HG03066 (cell line): ENCODE measurements around the gene CD164L2.
"Not testable (repeated sequence)": the region's sequence is repeated elsewhere in the genome, so short reads cannot be mapped to it uniquely, and the experiment has no call there.

ENCODE experiments used
- ATAC-seq: cut with Tn5 transposase; IDR thresholded peaks from one replicate; pipeline ENCODE4 v1.9.1; 2021; ENCODE audit warnings: low read depth; ENCODE audit not compliant: unreplicated experiment

CD164L2 gene

DNA sequence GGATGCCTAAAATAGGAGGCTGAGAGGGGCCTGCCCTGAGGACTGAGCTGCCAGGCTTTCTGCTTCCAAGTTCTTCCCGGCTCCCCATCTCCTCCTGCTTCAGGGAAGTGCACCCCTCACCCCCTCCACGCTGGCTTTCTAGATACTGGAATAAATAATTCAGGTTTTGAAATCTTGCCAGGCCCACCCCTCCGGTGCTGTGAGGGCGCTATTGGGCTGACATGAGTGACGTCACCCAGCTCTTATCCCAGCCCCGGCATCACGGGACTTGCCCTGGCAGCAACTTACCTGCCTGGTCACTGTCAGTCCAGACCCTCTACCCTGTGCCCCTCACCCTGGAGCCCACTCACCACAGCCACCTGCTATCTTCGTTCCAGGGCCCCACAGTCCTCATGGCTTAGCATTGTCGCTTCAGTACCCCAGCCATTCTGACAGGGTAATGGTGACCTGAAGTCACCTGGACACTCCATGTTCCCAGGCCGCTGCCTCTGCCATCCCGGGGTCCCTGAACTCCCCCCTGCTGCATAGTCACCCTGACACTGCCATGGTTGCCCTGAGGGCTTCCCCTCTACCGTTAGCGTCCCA lies 8.5 kb upstream of the CD164L2 start:
- ATAC-seq: no peak

DNA sequence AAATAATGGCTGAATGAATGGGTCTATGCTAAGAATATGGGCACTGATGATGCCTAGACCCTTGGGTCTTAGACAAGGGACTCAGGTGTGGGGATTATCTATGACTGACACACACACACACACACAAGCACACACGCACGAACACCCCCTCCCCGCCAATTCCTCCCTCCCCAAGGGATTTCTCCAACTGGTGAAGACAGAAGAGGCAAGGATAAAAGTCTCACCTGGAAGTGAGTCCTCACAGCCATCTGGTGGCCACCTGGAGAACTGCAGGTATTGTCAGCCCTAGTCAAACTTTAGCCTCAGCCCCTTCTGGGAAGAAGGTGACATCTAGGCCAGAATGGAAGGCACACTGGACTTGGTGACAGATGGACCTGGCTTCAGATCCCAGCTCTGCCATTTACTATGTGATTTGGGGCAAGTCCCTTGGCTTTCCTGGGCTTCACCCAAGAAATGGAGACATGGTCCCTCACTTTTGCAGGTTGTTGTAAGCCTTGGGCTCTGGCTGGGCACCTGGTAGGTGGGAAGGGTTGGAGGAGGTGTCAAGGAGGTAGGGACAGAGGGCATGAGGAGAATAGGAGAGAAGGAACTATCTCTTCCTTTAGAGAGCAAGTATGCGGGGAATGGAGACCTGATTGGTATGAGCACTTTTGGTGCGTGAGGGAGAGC lies 5.3 kb upstream of the CD164L2 start:
- ATAC-seq: no peak

DNA sequence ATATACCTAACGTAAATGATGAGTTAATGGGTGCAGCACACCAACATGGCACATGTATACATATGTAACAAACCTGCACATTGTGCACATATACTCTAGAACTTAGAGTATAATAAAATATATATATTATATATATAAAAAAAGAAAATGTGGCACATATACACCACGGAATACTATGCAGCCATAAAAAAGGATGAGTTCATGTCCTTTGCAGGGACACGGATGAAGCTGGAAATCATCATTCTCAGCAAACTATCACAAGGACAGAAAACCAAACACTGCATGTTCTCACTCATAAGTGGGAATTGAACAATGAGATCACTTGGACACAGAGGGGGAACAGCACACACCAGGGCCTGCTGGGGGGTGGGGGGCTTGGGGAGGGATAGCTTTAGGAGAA lies 1.7 kb upstream of the CD164L2 start:
- ATAC-seq: not testable (repeated sequence)

DNA sequence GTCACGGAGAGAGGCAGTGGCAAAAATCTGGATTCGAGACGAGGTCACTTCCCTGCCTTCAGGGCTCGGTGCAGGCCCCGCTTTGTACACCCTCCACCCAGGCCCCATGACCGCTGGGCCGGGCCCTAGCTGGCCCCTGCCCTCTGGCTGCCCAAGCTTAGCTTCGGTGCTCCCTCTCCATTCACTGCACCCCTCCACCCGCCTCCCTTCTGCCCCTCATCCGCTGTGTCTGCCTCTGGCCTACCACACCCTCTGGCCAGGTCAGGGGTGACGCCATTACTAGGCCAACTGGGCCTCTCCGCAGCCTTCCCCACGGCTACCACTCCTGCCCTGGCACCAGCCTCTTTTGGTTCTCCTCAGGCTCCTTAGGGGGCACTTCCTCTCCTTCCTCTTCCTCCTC lies 528 bp upstream of the CD164L2 start:
- no peak for ATAC-seq

DNA sequence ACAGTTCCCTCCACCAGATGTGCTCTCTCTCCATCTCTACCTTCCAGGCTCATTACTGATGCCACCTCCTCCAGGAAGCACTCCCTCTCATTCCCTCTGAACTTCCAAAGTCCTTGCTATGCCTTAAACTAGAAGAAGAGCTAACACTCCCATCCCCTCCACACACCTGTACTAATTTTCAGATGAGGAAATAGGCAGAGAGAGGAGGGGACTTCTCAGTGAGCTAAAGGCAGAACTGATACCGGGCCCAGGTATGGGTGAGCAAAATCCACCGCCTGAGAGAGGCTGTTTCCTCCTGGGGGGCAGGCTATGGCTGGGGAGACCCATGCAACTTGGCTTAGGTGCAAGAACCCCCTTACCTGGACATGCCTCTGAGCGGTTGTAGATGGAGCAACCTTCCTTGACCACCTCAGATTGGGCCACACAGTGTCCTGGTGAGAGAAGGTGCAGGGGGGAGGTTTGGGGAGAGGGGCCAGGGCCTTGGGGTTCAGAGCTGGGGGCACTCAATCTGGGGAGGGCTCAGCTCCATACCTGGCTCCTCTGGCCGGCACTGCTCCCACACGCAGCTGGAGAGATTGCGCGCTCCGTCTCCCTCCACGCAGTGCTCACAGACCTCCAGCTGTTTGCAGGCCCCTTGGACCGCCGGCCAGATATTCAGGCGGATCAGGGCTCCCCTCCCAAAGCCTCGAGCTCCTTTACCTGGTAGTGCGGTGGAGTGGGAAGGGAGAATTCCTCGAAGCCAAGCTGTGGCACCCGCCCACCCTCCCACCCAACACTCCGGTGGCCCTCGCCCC lies 967 bp downstream of the CD164L2 start:
- ATAC-seq: no peak

DNA sequence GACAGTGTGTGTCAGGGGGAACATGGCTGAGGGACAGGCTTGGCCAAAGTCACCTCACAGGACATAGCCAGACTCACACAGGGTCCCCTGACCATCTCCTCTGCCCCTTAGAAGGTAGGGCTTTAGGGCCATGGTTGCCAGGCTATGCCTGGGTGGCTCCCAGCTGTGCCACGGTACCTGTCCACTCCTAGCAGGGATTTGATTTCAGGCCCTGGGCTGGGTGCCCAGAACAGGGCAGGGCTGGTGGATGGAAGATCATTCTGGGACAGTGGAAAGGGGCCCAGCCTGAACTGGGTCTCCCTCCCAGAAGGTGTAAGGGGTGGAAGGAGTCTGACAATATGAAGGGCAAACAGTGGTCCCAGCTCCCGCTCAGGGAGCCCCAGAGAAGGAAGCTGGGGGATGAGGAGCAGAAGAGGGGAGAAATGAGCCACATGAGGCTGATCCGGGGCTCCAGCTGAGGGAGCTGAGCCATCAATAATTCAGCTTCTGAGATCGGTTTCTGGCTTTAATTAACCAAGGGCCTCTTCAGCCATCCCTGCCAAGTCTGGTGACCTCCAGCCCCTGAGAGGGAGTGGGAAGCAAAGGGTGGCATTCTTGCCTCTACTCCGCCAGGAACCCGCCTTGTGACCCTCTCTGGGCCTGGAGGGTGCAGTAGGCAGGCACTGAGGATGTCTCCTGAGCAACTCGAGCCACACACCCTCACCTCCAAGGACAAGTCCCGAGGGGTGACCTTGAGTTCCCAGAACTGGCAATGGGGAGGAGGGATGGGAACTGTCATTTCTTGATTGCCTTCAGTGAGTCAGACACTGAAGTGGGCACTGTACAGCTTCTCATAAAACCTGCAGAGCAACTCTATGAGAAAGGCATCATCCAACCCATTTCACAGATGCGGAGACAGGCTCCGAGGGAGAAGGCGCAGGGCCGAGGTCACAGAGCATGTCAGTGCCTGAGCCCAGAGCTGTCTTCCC lies 2.1 kb downstream of the CD164L2 start:
- no peak for ATAC-seq

DNA sequence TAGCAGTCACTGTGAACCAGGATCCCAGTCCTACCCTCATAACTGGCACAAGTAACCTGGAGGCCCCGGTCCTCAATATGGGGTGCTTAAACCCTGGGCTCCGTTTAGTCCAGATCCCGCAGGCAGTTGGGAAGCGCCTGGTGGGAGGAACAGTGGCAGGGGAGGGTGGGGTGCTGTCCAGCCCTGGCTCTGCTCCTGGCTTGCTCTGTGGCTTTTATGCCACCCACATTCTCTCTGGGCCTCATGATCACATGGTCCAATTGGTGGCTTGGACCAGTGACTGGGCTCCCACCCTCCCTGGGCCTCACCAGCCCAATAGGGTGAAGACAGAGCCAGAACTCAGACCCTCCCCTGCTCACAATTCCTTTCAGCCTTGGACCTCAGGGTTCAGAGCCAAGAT lies 2.9 kb downstream of the CD164L2 start:
- ATAC-seq: no peak

DNA sequence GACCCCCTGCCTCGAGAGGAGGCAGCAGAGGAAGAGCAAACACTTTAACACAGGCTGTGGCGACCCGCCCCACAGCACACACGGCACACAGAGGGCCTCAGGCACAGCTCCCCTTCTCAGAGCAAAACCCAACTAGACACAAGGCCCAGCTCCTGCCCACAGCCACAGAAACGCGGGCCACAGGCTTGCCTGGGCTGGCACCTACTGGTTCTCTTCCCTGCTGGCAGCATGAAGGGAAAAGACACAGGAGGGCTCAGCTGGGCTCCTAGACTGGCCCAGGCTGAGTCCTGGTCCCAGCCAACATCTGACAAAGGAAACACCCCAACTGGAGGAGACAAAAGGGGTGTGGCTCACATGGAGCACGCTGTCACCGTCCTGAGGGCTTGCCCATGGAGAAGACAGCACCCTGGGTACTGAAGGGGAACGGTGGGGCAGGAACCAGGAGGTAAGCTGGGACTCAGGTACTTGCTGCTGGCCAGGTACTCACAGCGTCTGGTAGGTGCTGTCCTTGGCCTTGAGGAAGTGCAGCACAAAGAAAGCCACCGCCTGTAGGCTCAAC lies 3.5 kb downstream of the CD164L2 start:
- no peak for ATAC-seq

DNA sequence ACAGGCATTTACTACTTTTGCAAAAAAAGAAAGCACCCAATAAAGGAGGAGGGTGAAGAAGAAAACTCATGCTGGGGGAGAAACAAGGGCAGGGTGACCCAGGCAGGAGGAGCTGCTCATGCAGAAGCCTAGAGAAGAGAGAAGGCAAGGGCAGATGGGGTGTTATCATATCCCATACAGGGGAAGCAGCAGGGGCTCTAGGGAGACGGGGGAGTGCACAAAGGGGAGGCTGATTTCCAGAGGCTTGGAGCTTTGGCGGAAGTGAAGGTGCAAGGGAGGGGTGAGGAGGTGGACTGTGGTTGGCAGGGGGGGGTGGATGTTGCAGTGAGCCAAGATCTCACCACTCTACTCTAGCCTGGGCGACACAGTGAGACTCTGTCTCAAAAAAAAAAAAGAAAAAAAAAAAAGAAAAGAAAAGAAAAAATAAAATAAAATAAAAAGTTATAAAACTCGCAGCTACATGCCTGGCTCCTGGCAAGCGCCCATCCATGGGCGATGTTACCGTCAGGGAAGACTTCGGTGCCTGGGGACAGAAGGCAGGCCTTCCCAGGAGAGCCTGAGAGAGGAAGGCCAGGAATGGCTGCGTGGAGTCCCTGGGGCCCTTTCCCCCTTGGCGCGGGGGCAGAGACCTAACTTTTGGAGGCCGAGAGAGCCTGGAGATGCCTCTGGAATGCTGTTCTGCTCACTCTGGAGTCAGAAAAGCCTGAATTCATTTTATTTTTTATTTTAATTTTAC lies 5.2 kb downstream of the CD164L2 start:
- ATAC-seq: no peak

DNA sequence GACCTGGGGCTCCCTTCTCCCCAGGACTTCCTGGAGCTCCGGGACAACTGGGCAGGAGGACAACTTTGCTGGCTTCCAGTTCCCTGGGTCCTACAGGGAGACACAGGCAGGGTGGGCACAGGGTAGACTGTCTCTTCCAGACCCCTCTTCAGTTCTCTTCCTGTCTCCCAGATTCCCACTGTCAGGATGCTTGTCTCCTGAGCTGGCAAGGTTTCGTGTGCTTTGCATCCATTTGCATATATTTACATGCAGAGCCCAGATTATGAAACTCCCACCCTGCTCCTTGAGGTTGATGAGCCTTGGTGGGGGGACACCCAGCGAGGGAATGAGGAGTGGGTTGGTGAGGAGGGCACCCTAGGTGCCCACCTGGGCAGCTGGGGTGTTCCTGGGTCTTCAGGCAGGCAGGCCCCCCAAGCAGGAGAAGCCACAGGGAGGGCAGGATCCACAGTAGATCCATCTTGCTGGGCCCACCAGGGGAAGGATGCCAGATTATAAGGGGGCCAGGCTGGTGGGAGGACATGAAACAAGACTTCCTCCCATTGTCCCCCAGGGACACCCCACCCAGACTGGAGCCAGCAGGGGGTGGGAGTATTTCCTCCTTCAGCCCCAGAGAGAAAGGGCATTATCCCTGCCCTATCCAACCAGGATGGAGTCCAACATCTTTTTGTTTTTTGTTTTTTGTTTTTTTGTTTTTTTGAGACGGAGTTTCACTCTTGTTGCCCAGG lies 8.6 kb downstream of the CD164L2 start, which contains the start of gene FCN3:
Gene FCN3, minus strand, starts transcription at position 463 of the 725 bp plus-strand sequence. Its CDS starts 6 bp downstream, at position 457.
- no peak for ATAC-seq

DNA sequence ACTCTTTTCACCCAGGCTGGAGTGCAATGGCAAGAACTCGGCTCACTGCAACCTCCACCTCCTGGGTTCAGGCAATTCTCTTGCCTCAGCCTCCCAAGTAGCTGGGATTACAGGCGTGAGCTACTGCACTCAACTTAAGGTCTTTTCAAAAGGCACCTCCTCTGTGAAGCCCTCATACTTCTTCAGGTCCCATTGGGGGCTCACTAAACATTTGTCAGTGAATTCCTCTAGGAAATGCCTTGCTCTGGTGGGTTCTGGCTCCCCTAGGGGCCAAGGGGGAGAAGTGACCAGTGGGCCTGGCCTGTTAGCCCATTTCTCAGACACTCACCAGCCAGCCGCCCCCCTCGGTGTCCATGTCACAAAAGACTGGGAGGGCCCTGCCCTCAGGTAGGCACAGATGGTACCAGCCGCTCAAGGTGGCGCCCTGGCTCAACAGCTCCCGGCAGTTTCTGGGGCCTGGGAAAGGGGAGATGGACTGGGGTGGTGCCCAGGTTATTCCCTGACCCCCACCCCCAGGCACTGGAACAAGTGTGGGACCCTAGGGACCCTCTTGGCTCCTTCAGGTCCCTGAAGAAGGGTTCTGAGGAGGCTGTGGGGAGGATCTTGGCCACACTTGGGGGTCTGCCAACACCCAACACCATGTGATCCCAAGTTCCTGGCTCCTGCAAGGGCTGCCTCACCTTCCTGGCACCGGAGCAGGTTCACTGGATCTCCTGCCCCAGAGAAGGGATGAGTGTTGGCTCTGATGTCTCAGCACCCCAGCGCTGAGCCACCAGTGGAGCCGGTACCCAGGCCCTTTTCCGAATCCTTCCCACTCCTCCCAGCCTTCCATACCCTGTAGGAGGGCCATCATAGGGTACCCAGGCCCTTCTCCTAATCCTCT lies 10.1 kb downstream of the CD164L2 start:
- ATAC-seq: no peak

DNA sequence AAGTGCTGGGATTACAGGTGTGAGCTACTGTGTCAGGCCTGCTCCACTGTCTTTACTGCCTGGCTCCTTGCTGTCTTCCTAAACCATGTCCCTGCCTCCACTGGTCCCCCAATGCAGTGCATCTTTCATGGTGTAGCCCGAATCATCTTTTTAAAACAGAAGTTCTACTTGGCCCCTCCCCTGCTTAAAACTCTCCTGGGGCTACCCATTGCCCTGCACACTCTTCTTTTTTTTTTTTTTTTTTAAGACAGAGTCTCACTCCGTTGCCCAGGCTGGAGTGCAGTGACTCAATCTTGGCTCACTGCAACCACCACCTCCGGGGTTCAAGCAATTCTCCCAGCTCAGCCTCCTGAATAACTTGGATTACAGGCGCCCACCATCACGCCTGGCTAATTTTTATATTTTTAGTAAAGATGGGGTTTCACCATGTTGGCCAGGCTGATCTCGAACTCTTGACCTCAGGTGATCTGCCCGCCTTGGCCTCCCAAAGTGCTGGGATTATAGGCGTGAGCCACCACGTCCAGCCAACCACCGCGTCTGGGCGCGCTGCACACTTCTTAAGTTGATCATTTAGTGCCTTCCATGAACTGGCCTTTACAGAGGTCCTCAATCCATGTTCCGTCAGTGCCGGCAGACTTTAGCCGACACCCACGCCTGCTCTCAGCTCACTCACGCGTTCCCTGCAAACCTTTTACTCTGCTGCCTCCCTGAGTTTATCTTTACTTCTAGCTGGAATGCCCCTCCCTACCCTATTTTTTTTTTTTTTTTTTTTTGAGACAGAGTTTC lies 10.9 kb downstream of the CD164L2 start:
- no peak for ATAC-seq

DNA sequence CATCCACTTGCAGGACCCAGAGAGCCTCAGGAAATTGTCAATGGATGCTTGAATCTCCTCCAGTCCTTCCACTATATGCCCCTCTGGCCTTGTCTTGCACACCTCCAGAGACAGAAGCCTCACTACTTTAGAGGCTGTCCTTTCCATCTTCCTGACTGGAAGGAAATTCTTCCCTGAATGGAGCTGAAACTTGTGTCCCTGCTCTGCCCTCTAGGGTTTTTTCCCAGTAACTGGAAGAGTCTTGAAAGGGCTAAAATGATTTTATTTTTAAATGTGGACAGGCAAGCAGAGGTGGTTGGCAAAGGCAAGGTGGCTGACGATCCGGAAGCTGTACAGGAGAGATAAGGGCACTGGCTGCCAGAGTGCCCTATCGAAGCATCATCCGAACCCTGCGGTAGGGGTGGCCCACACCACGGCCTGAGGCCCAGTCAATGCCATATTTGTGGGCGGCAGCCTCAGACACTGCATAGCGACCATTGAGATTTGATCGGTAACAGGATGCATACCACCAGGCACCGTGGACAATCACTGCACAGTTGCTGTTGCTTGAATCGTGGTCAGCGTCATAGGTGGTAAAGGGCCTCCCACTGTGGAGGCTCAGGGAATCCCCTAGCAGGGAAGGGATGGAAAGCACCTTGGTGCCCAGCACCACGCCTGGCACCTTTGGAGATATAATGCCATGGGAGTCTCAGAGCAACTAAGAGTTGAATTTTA lies 14.1 kb downstream of the CD164L2 start:
- ATAC-seq: no peak

DNA sequence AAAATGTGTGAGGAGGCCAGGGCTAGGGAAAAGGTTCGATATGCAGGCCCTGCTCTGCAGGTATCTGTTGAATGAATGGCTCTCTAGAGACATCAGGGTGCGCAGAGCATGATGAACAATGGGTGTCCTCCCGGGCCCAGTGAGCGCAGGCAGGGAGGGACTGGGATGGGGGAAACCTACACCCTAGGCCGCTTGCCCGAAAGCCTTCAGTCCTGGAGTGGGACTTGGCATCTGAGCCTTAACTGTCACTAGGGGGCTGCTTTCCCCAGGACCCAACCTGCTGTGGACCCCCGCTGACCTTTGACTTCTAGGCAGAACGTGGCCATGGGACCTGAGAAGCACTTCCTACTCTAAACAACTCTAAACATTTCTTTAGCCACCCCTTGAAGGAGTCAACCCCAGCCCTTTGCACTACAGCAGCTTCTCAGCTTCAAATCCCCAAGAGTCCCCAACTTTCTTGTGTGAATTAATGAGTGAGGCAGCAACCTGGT lies 15.9 kb downstream of the CD164L2 start:
- ATAC-seq: no peak

DNA sequence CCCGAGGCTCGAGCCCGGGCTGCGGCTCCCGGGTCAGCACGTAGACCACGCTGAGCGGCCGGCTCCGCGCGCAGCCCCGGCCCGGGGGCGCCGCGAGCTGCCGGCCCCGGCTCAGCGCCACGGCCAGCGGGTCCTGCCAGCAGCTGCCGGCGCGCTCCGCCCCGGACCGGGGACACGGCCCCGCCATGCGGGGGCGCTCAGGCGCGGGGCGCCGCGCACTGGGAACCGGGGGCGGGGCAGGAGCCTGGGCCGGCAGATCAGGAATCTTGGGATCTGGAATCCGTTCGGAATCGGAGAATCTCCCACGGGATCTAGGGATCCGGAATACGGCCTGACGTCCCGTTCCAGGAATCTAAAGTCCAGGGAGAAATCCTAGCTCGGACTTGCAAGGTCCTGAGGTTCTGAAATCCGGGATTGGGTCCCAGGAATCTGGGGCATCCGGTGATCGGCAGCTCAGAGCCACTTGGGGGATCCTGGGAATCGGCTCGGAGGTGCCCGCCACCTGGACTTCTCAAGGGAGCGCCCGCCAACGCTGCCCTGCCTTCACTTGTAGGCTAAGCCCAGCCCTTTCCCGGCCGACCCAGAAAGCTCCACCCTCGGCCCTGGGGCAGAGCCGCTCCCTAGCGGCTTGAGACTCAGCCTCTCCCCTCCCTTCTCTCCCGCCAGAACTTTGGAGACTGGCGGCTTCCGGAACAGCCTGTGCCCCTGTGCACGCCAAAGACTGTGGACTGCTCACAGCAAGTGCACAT lies 16.5 kb downstream of the CD164L2 start, which contains the start of gene MAP3K6:
Gene MAP3K6, minus strand, starts transcription at position 551 of the 749 bp plus-strand sequence. Its CDS starts 364 bp downstream, at position 187.
- no peak for ATAC-seq

DNA sequence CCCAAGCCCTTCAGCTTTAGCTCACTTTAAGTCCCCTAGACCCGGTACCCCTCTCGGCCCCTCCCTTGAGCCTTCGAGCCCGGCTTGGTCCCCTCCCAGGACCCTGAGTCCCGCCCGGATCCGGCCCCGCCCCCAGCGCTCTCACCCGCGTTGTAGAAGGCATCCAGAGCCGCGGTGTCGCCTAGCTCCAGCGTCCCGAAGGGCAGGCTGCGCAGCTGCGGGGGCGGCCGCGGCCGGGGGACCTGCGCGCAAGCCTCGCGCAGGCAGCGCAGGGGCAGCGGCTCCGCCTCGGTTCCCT lies 17.1 kb downstream of the CD164L2 start:
- ATAC-seq: no peak
